GM21737 (cell line): ENCODE data around the gene GMIP.

Source experiments
- ATAC-seq: cut with Tn5 transposase; IDR thresholded peaks from one replicate; pipeline ENCODE4 v1.9.1; 2021; ENCODE audit warnings: mild to moderate bottlenecking, moderate library complexity; ENCODE audit not compliant: unreplicated experiment

Gene GMIP

GRCh38 chr19:19579533-19580361 is 63.7 kb downstream of the GMIP start:
- ATAC-seq = no peak
